Ovary (tissue), 3 donors: Measurements from ENCODE around the gene ELAVL1.

ENCODE experiments used
- CTCF ChIP-seq, 3 donors: fragments of 450-650 bp in 2 of 3; fragments of 200-600 bp in 1 of 3; IDR thresholded peaks; one replicate each; pipeline versions ENCODE4 v1.5.1 to v1.8.0; 2016 to 2022; ENCODE audit warnings: antibody characterized with exemption in 3 of 3, mild to moderate bottlenecking in 1 of 3
- EP300 ChIP-seq: sonication (generic); formaldehyde crosslinking; IDR thresholded peaks from one replicate; pipeline ENCODE4 v1.6.1; 2017; ENCODE audit warnings: antibody characterized with exemption
- POLR2A ChIP-seq: fragments of 450-650 bp; IDR thresholded peaks from one replicate; pipeline ENCODE4 v1.6.1; 2017; ENCODE audit warnings: antibody characterized with exemption, mild to moderate bottlenecking, moderate library complexity
- donor health status: DM: no; HTN: no; CAD: no.

- TF ChIP-seq CTCF (IDR thresholded peaks at IDR 0.05) (no peak), POLR2A (no peak), EP300 (no peak)
These were observed 81.2 kb downstream of the ELAVL1 start for GRCh38 chr19:7924241-7924640.
